NK-92 treated with Interleukin-12 subunit alpha and Interleukin-12 subunit beta, amount 100 ng/mL, for 24 hours (cell line): Measurements from ENCODE around the gene EMC8.

ENCODE experiments used
- DNase-seq: peaks from one replicate; lab custom pipeline; 2025; lab: John Stamatoyannopoulos, UW

The EMC8 gene

GRCh38 chr16:85753976-85754375 lies 45.4 kb downstream of the EMC8 start:
- DNase-seq = no peak

GRCh38 chr16:85753559-85753958 lies 45.8 kb downstream of the EMC8 start:
- DNase-seq = no peak

- no peak for DNase-seq
Measured at GRCh38 chr16:85752511-85753420, 46.6 kb downstream of the EMC8 start.

GRCh38 chr16:85751698-85752501 lies 47.4 kb downstream of the EMC8 start:
- no peak for DNase-seq

- DNase-seq = no peak
Measured at GRCh38 chr16:85750827-85751697, 48.3 kb downstream of the EMC8 start, which contains the start of gene C16orf74. Gene C16orf74 (minus strand): TSS chr16:85751096. CDS start chr16:85735217, 15,879 bp downstream.

- no peak for DNase-seq
Measured at GRCh38 chr16:85750146-85750826, 49.1 kb downstream of the EMC8 start.

- DNase-seq = no peak
Measured at GRCh38 chr16:85749771-85750145, 49.6 kb downstream of the EMC8 start.

- DNase-seq = no peak
Measured at GRCh38 chr16:85746460-85747215, 52.7 kb downstream of the EMC8 start.

GRCh38 chr16:85738923-85739715 lies 60.2 kb downstream of the EMC8 start:
- no peak for DNase-seq

GRCh38 chr16:85736921-85737320 lies 62.4 kb downstream of the EMC8 start:
- no peak for DNase-seq

- no peak for DNase-seq
Measured at GRCh38 chr16:85735946-85736345, 63.4 kb downstream of the EMC8 start.

GRCh38 chr16:85735225-85735635 lies 64.1 kb downstream of the EMC8 start:
- DNase-seq = no peak

GRCh38 chr16:85734311-85735017 lies 64.9 kb downstream of the EMC8 start:
- no peak for DNase-seq

- no peak for DNase-seq
Measured at GRCh38 chr16:85733839-85734170, 65.5 kb downstream of the EMC8 start.

GRCh38 chr16:85733155-85733838 lies 66.0 kb downstream of the EMC8 start:
- DNase-seq = no peak

GRCh38 chr16:85731179-85731578 lies 68.2 kb downstream of the EMC8 start:
- DNase-seq = no peak

- no peak for DNase-seq
Measured at GRCh38 chr16:85730186-85730465, 69.2 kb downstream of the EMC8 start.

- no peak for DNase-seq
Measured at GRCh38 chr16:85729452-85730185, 69.7 kb downstream of the EMC8 start.
